Suprapubic skin (tissue), 3 donors: ENCODE measurements around the gene FRMD4B.

Source experiments
- POLR2AphosphoS5 ChIP-seq, 3 donors: sonication (generic); formaldehyde crosslinking; IDR thresholded peaks; one replicate each; pipeline ENCODE4 v1.6.1; 2017; ENCODE audit warnings: antibody characterized with exemption in 3 of 3
- TF ChIP-seq, protein P1 (sequence below), 2 donors: fragments of 200-600 bp in 1 of 2; fragments of 450-650 bp in 1 of 2; sonication (generic) in 1 of 2; IDR thresholded peaks; one replicate each; pipeline ENCODE4 v1.5.1; 2016 to 2019; ENCODE audit warnings: antibody characterized with exemption in 2 of 2, mild to moderate bottlenecking in 1 of 2, moderate library complexity in 1 of 2

DNA sequence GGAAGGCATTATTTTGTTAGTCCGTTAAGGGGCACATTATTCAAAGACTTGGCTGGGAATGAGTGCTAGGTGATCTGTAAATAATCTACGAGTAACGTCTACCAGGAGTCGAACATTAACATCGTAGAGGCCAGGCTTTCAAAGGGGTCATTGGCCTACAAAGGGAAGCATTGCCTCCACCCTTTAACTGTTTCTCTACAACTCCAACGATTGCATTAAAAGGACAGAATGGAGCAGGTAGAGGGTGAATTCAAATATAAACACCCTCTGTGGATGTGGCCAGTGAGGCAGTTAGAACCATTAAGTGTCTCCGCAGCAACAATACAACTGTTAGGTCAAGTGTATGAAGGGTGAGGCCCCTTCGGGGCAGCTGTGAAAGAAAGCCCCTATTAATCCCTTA lies 137.5 kb downstream of the FRMD4B start:
- TF ChIP-seq, protein P1, sequence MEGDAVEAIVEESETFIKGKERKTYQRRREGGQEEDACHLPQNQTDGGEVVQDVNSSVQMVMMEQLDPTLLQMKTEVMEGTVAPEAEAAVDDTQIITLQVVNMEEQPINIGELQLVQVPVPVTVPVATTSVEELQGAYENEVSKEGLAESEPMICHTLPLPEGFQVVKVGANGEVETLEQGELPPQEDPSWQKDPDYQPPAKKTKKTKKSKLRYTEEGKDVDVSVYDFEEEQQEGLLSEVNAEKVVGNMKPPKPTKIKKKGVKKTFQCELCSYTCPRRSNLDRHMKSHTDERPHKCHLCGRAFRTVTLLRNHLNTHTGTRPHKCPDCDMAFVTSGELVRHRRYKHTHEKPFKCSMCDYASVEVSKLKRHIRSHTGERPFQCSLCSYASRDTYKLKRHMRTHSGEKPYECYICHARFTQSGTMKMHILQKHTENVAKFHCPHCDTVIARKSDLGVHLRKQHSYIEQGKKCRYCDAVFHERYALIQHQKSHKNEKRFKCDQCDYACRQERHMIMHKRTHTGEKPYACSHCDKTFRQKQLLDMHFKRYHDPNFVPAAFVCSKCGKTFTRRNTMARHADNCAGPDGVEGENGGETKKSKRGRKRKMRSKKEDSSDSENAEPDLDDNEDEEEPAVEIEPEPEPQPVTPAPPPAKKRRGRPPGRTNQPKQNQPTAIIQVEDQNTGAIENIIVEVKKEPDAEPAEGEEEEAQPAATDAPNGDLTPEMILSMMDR (IDR thresholded peaks at IDR 0.05): no peak
- TF ChIP-seq POLR2AphosphoS5 (IDR thresholded peaks at IDR 0.05): no peak
